A549 (cell line): ENCODE results near the gene SIAH3. TPM values are rescaled to one million over a fixed set of nuclear protein-coding genes. Genes with fewer than 3 reads are reported as not detected.

Experiments
- ATAC-seq, 2 experiments: fragments of 200-7000 bp in 1 of 2; fragments of >200 bp in 1 of 2; cut with Nextera tagmentation in 1 of 2; cut with Tn5 transposase in 1 of 2; 3 replicates each; pipeline versions ENCODE4 v1.8.0 to v1.9.1; 2018 to 2020; ENCODE audit warnings: mild to moderate bottlenecking in 1 of 2, moderate library complexity in 1 of 2
- CTCF ChIA-PET: fragments of 300-600 bp; sonication (Branson Sonifier 250); formaldehyde crosslinking; extraction: SDS; loops from one replicate; lab custom pipeline; 2021; ENCODE audit warnings: antibody characterized with exemption, inconsistent platforms; lab: Yijun Ruan, JAX
- POLR2A ChIA-PET: fragments of 350-600 bp; formaldehyde crosslinking; extraction: SDS; loops from one replicate; lab custom pipeline; 2021; ENCODE audit warnings: antibody characterized with exemption, inconsistent platforms; lab: Yijun Ruan, JAX
- DNase-seq, 2 experiments: peaks; one replicate each; pipeline versions ENCODE4 v3.0.0 to v3.0.0-alpha.2; 2011 to 2016; ENCODE audit warnings: low read depth in 1 of 2, low spot score in 1 of 2
- FAIRE-seq: peaks from 2 replicates; lab custom pipeline; 2011; peaks lifted over from hg19 to GRCh38; lab: Jason Lieb, UNC
- H3K27ac ChIP-seq, 2 experiments: fragments of >200 bp; sonication (Bioruptor Twin); formaldehyde crosslinking; 3 replicates each; pipeline ENCODE4 v1.5.1; 2016 to 2017
- H3K4me1 ChIP-seq: fragments of >200 bp; sonication (Bioruptor Twin); formaldehyde crosslinking; 3 replicates; pipeline ENCODE4 v1.6.1; 2016
- H3K4me2 ChIP-seq: fragments of >200 bp; sonication (Bioruptor Twin); formaldehyde crosslinking; 3 replicates; pipeline ENCODE4 v1.6.1; 2016
- H3K4me3 ChIP-seq: fragments of >200 bp; sonication (Bioruptor Twin); formaldehyde crosslinking; 3 replicates; pipeline ENCODE4 v1.5.1; 2016
- H3K9me3 ChIP-seq: fragments of >200 bp; sonication (Bioruptor Twin); formaldehyde crosslinking; 3 replicates; pipeline ENCODE4 v1.6.1; 2016
- CBX2 ChIP-seq: fragments of 200-600 bp; sonication (generic); IDR thresholded peaks from 2 replicates; pipeline ENCODE4 v1.6.1; 2016; ENCODE audit warnings: low read depth, mild to moderate bottlenecking, borderline replicate concordance
- CHD4 ChIP-seq: fragments of 200-600 bp; sonication (generic); IDR thresholded peaks from 2 replicates; pipeline ENCODE4 v1.6.1; 2016; ENCODE audit warnings: antibody characterized with exemption, mild to moderate bottlenecking, borderline replicate concordance
- EHF ChIP-seq: fragments of 250-450 bp; sonication (Bioruptor Pico); IDR thresholded peaks from 2 replicates; pipeline ENCODE4 v1.5.0; 2020; ENCODE audit warnings: mild to moderate bottlenecking
- ESRRA ChIP-seq: fragments of 150-350 bp; IDR thresholded peaks from 2 replicates; pipeline ENCODE4 v1.6.1; 2014; ENCODE audit warnings: mild to moderate bottlenecking, low read length, borderline replicate concordance
- FOSB ChIP-seq: fragments of 250-450 bp; sonication (Bioruptor Pico); IDR thresholded peaks from 2 replicates; pipeline ENCODE4 v1.5.0; 2020; ENCODE audit warnings: mild to moderate bottlenecking, moderate library complexity
- FOSL2 ChIP-seq, 2 experiments: fragments of 450-650 bp in 1 of 2; fragments of >200 bp in 1 of 2; sonication (Bioruptor Twin) in 1 of 2; formaldehyde crosslinking; IDR thresholded peaks; 2 replicates each; pipeline versions ENCODE4 v1.5.0 to v1.6.1; 2016 to 2020; ENCODE audit warnings: mild to moderate bottlenecking in 1 of 2, moderate library complexity in 1 of 2
- GATA3 ChIP-seq: IDR thresholded peaks from 2 replicates; pipeline ENCODE4 v1.6.1; 2012; ENCODE audit warnings: borderline replicate concordance
- HOXA7 ChIP-seq: fragments of 250-450 bp; sonication (Bioruptor Pico); IDR thresholded peaks from 2 replicates; pipeline ENCODE4 v1.5.0; 2020; ENCODE audit warnings: mild to moderate bottlenecking, moderate library complexity
- JUNB ChIP-seq: fragments of >200 bp; sonication (Bioruptor Twin); formaldehyde crosslinking; IDR thresholded peaks from 2 replicates; pipeline ENCODE4 v1.6.1; 2016
- KDM1A ChIP-seq: fragments of 200-600 bp; sonication (generic); IDR thresholded peaks from 2 replicates; pipeline ENCODE4 v1.6.1; 2016; ENCODE audit warnings: low read depth, mild to moderate bottlenecking
- RAD21 ChIP-seq, 2 experiments: fragments of >200 bp in 1 of 2; sonication (Bioruptor Twin) in 1 of 2; formaldehyde crosslinking in 1 of 2; IDR thresholded peaks in 1 of 2; conservative IDR thresholded peaks in 1 of 2; 2 replicates in 1 of 2; 3 replicates in 1 of 2; pipeline ENCODE4 v1.6.1; 2012 to 2018; ENCODE audit warnings: inconsistent platforms in 1 of 2
- RCOR1 ChIP-seq: fragments of 150-350 bp; IDR thresholded peaks from 2 replicates; pipeline ENCODE4 v1.6.1; 2014; ENCODE audit warnings: antibody characterized with exemption, low read length, low read depth
- RFX5 ChIP-seq: fragments of 450-650 bp; IDR thresholded peaks from 2 replicates; pipeline ENCODE4 v1.7.1; 2014; ENCODE audit warnings: antibody characterized with exemption, mild to moderate bottlenecking, moderate library complexity
- ZC3H11A ChIP-seq: fragments of 450-650 bp; IDR thresholded peaks from 2 replicates; pipeline ENCODE4 v1.6.1; 2014; ENCODE audit warnings: antibody characterized with exemption, mild to moderate bottlenecking
- ZFP36 ChIP-seq: fragments of 450-650 bp; IDR thresholded peaks from 2 replicates; pipeline ENCODE4 v1.6.1; 2014; ENCODE audit warnings: borderline replicate concordance; ENCODE audit not compliant: partially characterized antibody
- ZNF302 ChIP-seq: fragments of 250-450 bp; sonication (Bioruptor Pico); IDR thresholded peaks from 2 replicates; pipeline ENCODE4 v1.9.0; 2021; ENCODE audit warnings: inconsistent platforms, mild to moderate bottlenecking, moderate library complexity
- WGBS: methylation state at CpG from one replicate; pipeline ENCODE4 v1.1.6; 2017; ENCODE audit errors: missing lambda C conversion rate; 5-methylcytosine and 5-hydroxymethylcytosine counted together
- polyA plus RNA-seq, 4 experiments: library from polyadenylated mRNA; depleted of rRNA in 3 of 4; stranded (reverse); fragments of >200 nt; fragmentation: RNase III in 1 of 4; extraction: RNeasy Plus Mini Kit Qiagen cat#74134 plus additional on column Dnase treatment in 1 of 4; gene quantifications; 2 replicates in 3 of 4; 3 replicates in 1 of 4; pipeline ENCODE4 v1.2.3, GENCODE V29; 2011 to 2017
- TF ChIP-seq, protein P1 (sequence below): fragments of 150-350 bp; IDR thresholded peaks from 2 replicates; pipeline ENCODE4 v1.6.1; 2014; ENCODE audit warnings: low read depth, mild to moderate bottlenecking, low read length
- TF ChIP-seq, protein P2 (sequence below): fragments of 250-450 bp; sonication (Bioruptor Pico); IDR thresholded peaks from 2 replicates; pipeline ENCODE4 v1.5.0; 2020; ENCODE audit warnings: low read depth, mild to moderate bottlenecking, moderate library complexity

The SIAH3 gene
- polyA plus RNA-seq, 2 of the 4 experiments (the other 2 are of a cell fraction): not detected

DNA sequence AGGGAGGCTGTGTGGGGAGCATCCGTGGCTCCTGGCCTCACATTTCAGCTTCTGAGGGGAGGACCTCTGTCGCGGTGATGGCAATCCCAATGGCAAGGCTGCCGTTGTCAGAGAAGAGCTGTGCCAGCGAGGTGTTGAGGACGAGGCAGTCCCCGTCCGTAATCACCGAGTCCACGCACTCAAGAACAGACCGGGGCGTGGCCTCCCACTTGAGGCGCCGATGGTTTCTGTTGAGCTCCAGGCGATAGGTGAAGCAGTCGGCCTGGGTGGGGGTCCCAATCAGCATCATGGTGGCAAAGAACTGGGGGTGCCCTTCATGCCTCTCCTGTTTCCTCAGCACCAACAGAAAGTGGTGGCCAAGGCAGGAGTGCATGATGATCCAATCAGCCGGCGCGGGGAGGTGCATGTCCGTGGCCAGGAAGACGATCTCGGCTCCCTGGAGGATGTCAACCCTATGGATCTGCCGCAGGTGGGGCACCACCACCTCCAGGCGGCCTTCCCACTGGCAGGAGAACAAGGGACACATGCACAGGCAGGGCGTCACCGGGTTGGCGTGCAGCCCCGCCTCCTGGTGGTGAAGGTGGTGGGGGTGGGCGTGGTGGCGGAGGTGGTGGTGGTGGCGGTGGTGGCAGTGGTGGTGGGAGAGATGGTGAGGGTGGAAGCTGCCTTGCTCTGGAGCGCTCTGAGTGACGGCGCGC is 68.1 kb downstream of the SIAH3 start:
- Histone ChIP-seq H3K4me3 (no peak overlapping the region), H3K4me1 (no peaks in the 10 kb centered on the region), H3K4me2 (no peak overlapping the region), H3K27ac (no peak overlapping the region), H3K9me3 (no peaks in the 10 kb centered on the region)
- WGBS: 75% methylated on average over 20 of the region's 35 CpGs
- POLR2A ChIA-PET: no interaction called here
- FAIRE-seq: no peak
- no peak for TF ChIP-seq JUNB
- CTCF ChIA-PET: no interaction called here
- ATAC-seq: no peak
- DNase-seq: no peak

DNA sequence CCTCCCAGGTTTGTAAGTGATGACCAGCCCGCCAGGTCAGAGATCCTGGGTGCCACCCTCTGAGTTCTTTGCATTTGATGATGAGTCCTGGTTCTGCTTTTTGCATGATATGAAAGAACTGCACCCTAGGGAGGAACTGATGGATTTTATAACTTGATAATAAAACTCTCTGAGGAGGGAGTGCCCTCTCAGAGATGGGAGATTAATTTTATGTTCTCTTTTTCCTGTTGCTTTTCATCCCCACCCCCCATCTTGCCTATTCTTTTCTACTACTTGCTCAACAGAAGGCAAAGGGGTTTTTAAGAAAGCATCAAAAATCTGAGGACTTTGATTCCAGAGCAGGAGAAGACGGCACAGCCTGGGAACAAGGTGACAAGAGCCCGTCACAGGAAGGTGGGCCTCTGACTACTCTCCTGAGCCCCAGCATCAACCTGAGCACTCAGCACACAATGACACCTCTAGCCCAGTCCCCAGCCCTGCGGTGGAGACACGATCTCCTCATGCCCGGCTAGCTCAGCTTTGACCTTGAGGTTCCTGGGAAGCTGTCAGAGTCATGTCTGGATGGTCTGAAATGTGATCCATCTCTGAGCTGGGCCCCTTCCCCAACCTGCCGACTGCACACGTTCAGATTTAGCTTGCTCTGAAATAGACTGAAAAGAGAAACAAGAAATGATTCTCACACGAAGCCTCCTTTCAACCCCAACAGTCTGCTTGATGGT is 69.1 kb downstream of the SIAH3 start:
- ATAC-seq (no peak), DNase-seq (no peak), FAIRE-seq (no peak)
- no peak overlapping the region for H3K4me2 ChIP-seq
- WGBS: 36% methylated on average over 5 of the region's 9 CpGs
- H3K4me3 ChIP-seq: no peak overlapping the region
- no peaks in the 10 kb centered on the region for H3K4me1 ChIP-seq
- TF ChIP-seq FOSL2 (IDR thresholded peaks at IDR 0.05) (no peak), FOSL2 (CRISPR knock-in tag; IDR thresholded peaks at IDR 0.05) (no peak), ZFP36 (no peak), GATA3 (no peak), RCOR1 (no peak), FOSB (CRISPR knock-in tag) (no peak), ZC3H11A (no peak)
- H3K9me3 ChIP-seq: no peaks in the 10 kb centered on the region
- ChIA-PET POLR2A (no interaction called here), CTCF (no interaction called here)
- H3K27ac ChIP-seq: no peak overlapping the region

DNA sequence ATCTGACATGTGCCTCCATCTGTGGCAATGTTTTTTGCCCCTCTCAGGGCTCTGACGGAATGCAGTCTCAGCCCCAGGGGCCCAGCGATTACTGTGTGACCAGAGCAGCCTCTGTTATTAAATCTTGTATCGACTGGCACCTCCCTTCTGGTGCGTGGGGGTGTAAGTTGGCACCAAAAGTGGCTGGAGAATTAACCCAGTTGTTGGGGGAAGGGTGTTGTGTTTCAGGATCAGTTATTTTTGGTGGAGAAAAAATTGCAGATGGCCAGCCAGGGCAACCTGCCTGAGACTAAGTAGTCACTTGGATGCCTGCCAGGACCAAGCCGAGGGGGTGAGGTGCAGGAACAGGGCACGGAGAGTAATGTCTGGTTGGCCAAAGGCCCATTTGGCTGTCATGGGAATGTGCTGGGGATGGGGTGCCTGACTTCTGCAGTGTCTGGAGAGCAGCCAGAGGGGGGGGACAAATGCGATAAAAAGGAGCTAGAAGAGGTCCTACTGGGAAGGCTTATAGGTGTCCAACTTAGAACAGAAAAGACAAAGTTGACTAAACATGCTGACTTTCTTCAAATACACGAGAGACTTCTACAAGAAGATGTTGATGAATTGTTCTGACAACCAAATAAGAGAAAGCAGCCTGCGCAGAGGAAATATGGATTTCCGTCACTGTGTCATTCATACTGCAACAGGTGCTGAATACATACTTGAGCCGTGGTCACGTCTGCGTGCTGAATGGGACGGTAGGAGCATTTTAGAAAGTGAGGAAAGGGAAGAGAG is 69.8 kb downstream of the SIAH3 start:
- no peak for ATAC-seq
- 52% methylated on average over 14 of the region's 14 CpGs for WGBS
- Histone ChIP-seq H3K4me1 (no peaks in the 10 kb centered on the region), H3K4me2 (no peak overlapping the region)
- CTCF ChIA-PET: no interaction called here
- POLR2A ChIA-PET: no interaction called here
- TF ChIP-seq EHF (CRISPR knock-in tag) (no peak), KDM1A (no peak), FOSB (CRISPR knock-in tag) (no peak), CHD4 (no peak), HOXA7 (CRISPR knock-in tag) (no peak), FOSL2 (IDR thresholded peaks at IDR 0.05) (no peak), FOSL2 (CRISPR knock-in tag; IDR thresholded peaks at IDR 0.05) (no peak), CBX2 (no peak)
- TF ChIP-seq, protein P1, sequence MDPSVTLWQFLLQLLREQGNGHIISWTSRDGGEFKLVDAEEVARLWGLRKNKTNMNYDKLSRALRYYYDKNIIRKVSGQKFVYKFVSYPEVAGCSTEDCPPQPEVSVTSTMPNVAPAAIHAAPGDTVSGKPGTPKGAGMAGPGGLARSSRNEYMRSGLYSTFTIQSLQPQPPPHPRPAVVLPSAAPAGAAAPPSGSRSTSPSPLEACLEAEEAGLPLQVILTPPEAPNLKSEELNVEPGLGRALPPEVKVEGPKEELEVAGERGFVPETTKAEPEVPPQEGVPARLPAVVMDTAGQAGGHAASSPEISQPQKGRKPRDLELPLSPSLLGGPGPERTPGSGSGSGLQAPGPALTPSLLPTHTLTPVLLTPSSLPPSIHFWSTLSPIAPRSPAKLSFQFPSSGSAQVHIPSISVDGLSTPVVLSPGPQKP: no peak
- TF ChIP-seq, protein P2, sequence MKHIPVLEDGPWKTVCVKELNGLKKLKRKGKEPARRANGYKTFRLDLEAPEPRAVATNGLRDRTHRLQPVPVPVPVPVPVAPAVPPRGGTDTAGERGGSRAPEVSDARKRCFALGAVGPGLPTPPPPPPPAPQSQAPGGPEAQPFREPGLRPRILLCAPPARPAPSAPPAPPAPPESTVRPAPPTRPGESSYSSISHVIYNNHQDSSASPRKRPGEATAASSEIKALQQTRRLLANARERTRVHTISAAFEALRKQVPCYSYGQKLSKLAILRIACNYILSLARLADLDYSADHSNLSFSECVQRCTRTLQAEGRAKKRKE (CRISPR knock-in tag): no peak
- TF ChIP-seq, all 56 proteins: peak for 0
- Histone ChIP-seq H3K27ac (no peak overlapping the region), H3K4me3 (no peak overlapping the region), H3K9me3 (no peaks in the 10 kb centered on the region)
- DNase-seq (no peak), FAIRE-seq (no peak)

DNA sequence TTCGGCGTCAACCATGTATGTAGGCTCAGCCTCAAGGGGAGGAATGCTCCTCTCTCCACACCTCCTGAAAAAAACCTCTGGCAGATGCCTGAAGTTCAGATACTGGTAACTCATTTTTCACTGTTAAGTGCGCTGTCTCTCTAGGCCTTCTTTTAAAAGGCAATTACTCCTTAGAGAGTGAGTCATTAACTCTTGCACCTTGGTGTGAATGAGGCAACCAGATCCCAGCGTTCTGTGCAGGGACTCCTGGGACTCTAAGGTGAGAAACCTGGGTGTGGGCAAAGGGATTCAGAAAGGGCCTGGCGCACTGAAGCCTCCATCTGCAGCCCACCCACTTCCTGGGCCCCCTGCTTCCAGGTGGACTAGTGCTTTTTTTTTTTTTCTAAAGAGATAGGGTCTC is 71.7 kb downstream of the SIAH3 start:
- H3K4me3 ChIP-seq: no peak overlapping the region
- no peaks in the 10 kb centered on the region for H3K9me3 ChIP-seq
- ATAC-seq (no peak), FAIRE-seq (no peak), DNase-seq (no peak)
- POLR2A ChIA-PET: no interaction called here
- no peak overlapping the region for H3K4me2 ChIP-seq
- no peaks in the 10 kb centered on the region for H3K4me1 ChIP-seq
- CTCF ChIA-PET: no interaction called here
- WGBS: 41% methylated on average over 5 of the region's 5 CpGs
- H3K27ac ChIP-seq: no peak overlapping the region
- TF ChIP-seq ESRRA (no peak), JUNB (no peak), ZNF302 (CRISPR knock-in tag) (no peak), FOSL2 (IDR thresholded peaks at IDR 0.05) (no peak), FOSL2 (CRISPR knock-in tag; IDR thresholded peaks at IDR 0.05) (no peak), RFX5 (no peak), RAD21 (conservative IDR thresholded peaks at IDR 0.05 in 1 of 2, IDR thresholded peaks at IDR 0.05 in 1 of 2) (no peak), GATA3 (no peak)
- TF ChIP-seq, protein P2 (CRISPR knock-in tag): no peak
